GM12878 (cell line): ENCODE measurements around the gene PPP2R2B. TPM values are rescaled to one million over a fixed set of nuclear protein-coding genes. Genes with fewer than 3 reads are reported as not detected.

Experiments
- ATAC-seq: fragments of 200-7000 bp; cut with Tn5 transposase; 3 replicates; pipeline ENCODE4 v1.9.1; 2020; ENCODE audit warnings: mild to moderate bottlenecking, moderate library complexity
- BruUV-seq: library from RNA; stranded (reverse); fragments of 400-500 nt; replicated peaks from 2 replicates; lab custom pipeline; 2021; lab: Mats Ljungman, UMichigan
- CTCF ChIA-PET: fragments of 300-600 bp; sonication (Branson Sonifier 250); formaldehyde crosslinking; extraction: SDS; loops from one replicate; lab custom pipeline; 2021; ENCODE audit warnings: inconsistent platforms; lab: Yijun Ruan, JAX
- POLR2A ChIA-PET: fragments of 350-600 bp; formaldehyde crosslinking; extraction: SDS; loops from one replicate; lab custom pipeline; 2021; ENCODE audit warnings: inconsistent platforms; lab: Charles Lee
- RAD21 ChIA-PET: fragments of 300-600 bp; sonication (Branson Sonifier 250); formaldehyde crosslinking; loops from one replicate; lab custom pipeline; 2023; ENCODE audit warnings: antibody characterized with exemption; ENCODE audit not compliant: unreplicated experiment; lab: Charles Lee
- SMC1A ChIA-PET: fragments of 300-600 bp; sonication (Branson Sonifier 250); formaldehyde crosslinking; loops from one replicate; lab custom pipeline; 2023; ENCODE audit not compliant: unreplicated experiment, uncharacterized antibody; lab: Charles Lee
- DNase-seq: peaks from one replicate; pipeline ENCODE4 v3.0.0-alpha.2; 2011; ENCODE audit warnings: low read depth, low spot score
- FAIRE-seq: peaks from 3 replicates; lab custom pipeline; 2011; peaks lifted over from hg19 to GRCh38; lab: Jason Lieb, UNC
- H2AFZ ChIP-seq: 2 replicates; pipeline ENCODE4 v1.6.0; 2011; ENCODE audit warnings: low read depth, low read length, control low read depth; ENCODE audit not compliant: control insufficient read depth
- H3K27ac ChIP-seq: 2 replicates; pipeline ENCODE4 v1.5.1; 2011; ENCODE audit warnings: control low read depth; ENCODE audit not compliant: control insufficient read depth, insufficient read depth
- H3K27me3 ChIP-seq, 2 experiments: replicated peaks in 1 of 2; 2 replicates each; pipeline versions ENCODE4 v1.6.0 to v1.6.1; 2011; ENCODE audit warnings: low read length in 1 of 2; ENCODE audit not compliant: control insufficient read depth in 2 of 2, insufficient read depth in 2 of 2
- H3K36me3 ChIP-seq, 2 experiments: 2 replicates each; pipeline ENCODE4 v1.5.1; 2011; ENCODE audit warnings: low read length in 1 of 2; ENCODE audit not compliant: control insufficient read depth in 2 of 2, insufficient read depth in 2 of 2
- H3K4me1 ChIP-seq: 2 replicates; pipeline ENCODE4 v1.6.1; 2011; ENCODE audit warnings: mild to moderate bottlenecking, low read length, moderate library complexity, mixed read lengths; ENCODE audit not compliant: control insufficient read depth, insufficient read depth
- H3K4me2 ChIP-seq: 2 replicates; pipeline ENCODE4 v1.6.0; 2011; ENCODE audit warnings: control low read depth; ENCODE audit not compliant: control insufficient read depth, insufficient read depth
- H3K4me3 ChIP-seq: fragments of 200-600 bp; sonication (generic); 2 replicates; pipeline ENCODE4 v1.5.1; 2016
- H3K79me2 ChIP-seq: 2 replicates; pipeline ENCODE4 v1.6.0; 2011; ENCODE audit warnings: low read length; ENCODE audit not compliant: control insufficient read depth, insufficient read depth
- H3K9ac ChIP-seq: 2 replicates; pipeline ENCODE4 v1.8.0; 2011; ENCODE audit warnings: low read length, control low read depth, mixed read lengths; ENCODE audit not compliant: control insufficient read depth, insufficient read depth
- H3K9me3 ChIP-seq: replicated peaks from 3 replicates; pipeline ENCODE4 v1.5.1; 2011; ENCODE audit warnings: mild to moderate bottlenecking, low read length; ENCODE audit not compliant: control insufficient read depth, insufficient read depth
- H4K20me1 ChIP-seq: 2 replicates; pipeline ENCODE4 v1.6.0; 2011; ENCODE audit not compliant: control insufficient read depth, insufficient read depth
- BMI1 ChIP-seq: fragments of 450-650 bp; IDR thresholded peaks from 2 replicates; pipeline ENCODE4 v1.6.1; 2016; ENCODE audit warnings: mild to moderate bottlenecking, moderate library complexity, borderline replicate concordance
- CBFB ChIP-seq: IDR thresholded peaks from 2 replicates; pipeline ENCODE4 v1.6.1; 2016; ENCODE audit warnings: antibody characterized with exemption, low read depth
- IKZF1 ChIP-seq: fragments of 450-650 bp; conservative IDR thresholded peaks from 2 replicates; pipeline ENCODE4 v1.6.1; 2017; ENCODE audit warnings: antibody characterized with exemption, mild to moderate bottlenecking
- MXI1 ChIP-seq: fragments of 150-350 bp; IDR thresholded peaks from 2 replicates; pipeline ENCODE4 v1.6.1; 2011; ENCODE audit warnings: low read depth, mild to moderate bottlenecking, inconsistent platforms, low read length, improper control_type of control experiment
- NR2C2 ChIP-seq: IDR thresholded peaks from 2 replicates; pipeline ENCODE4 v1.6.1; 2011; ENCODE audit warnings: borderline replicate concordance, low read depth; ENCODE audit not compliant: control insufficient read depth, insufficient read length
- POLR2A ChIP-seq: IDR thresholded peaks from 2 replicates; pipeline ENCODE4 v1.6.1; 2011; ENCODE audit warnings: low read depth, mild to moderate bottlenecking, low read length
- POLR2AphosphoS5 ChIP-seq: IDR thresholded peaks from 2 replicates; pipeline ENCODE4 v1.6.1; 2011; ENCODE audit warnings: mild to moderate bottlenecking, low read length, inconsistent platforms
- RAD51 ChIP-seq: fragments of 450-650 bp; IDR thresholded peaks from 2 replicates; pipeline ENCODE4 v1.6.1; 2016; ENCODE audit warnings: moderate library complexity, mild to moderate bottlenecking, inconsistent platforms
- RB1 ChIP-seq: fragments of 450-650 bp; formaldehyde crosslinking; IDR thresholded peaks from 2 replicates; pipeline ENCODE4 v1.6.1; 2017; ENCODE audit warnings: mild to moderate bottlenecking, borderline replicate concordance
- RUNX3 ChIP-seq: IDR thresholded peaks from 2 replicates; pipeline ENCODE4 v1.6.1; 2012; ENCODE audit warnings: low read length, inconsistent platforms
- SMAD1 ChIP-seq: fragments of 450-650 bp; IDR thresholded peaks from 2 replicates; pipeline ENCODE4 v1.6.1; 2018; ENCODE audit warnings: mild to moderate bottlenecking, low read depth; ENCODE audit not compliant: partially characterized antibody
- SPI1 ChIP-seq: IDR thresholded peaks from 2 replicates; pipeline ENCODE4 v1.6.1; 2011; ENCODE audit warnings: low read depth, mild to moderate bottlenecking, low read length, moderate library complexity, borderline replicate concordance; ENCODE audit not compliant: insufficient read depth
- STAT1 ChIP-seq: fragments of 450-650 bp; conservative IDR thresholded peaks from 2 replicates; pipeline ENCODE4 v1.6.1; 2014; ENCODE audit warnings: antibody characterized with exemption, mild to moderate bottlenecking
- SUPT20H ChIP-seq: IDR thresholded peaks from 2 replicates; pipeline ENCODE4 v1.6.1; 2011; ENCODE audit warnings: low read depth, mild to moderate bottlenecking, low read length, moderate library complexity, borderline replicate concordance; ENCODE audit not compliant: control insufficient read depth
- TCF12 ChIP-seq: IDR thresholded peaks from 2 replicates; pipeline ENCODE4 v1.6.1; 2011; ENCODE audit warnings: low read depth, mild to moderate bottlenecking, low read length
- TCF3 ChIP-seq: IDR thresholded peaks from 2 replicates; pipeline ENCODE4 v1.6.1; 2012; ENCODE audit warnings: low read depth, mild to moderate bottlenecking, low read length, borderline replicate concordance; ENCODE audit not compliant: insufficient read depth
- WRNIP1 ChIP-seq: IDR thresholded peaks from 2 replicates; pipeline ENCODE4 v1.6.1; 2011; ENCODE audit warnings: low read depth, low read length, improper control_type of control experiment, borderline replicate concordance
- ZBED1 ChIP-seq: IDR thresholded peaks from 2 replicates; pipeline ENCODE4 v1.6.1; 2016; ENCODE audit warnings: borderline replicate concordance
- ZNF217 ChIP-seq: fragments of 450-650 bp; IDR thresholded peaks from 2 replicates; pipeline ENCODE4 v1.6.1; 2017; ENCODE audit warnings: antibody characterized with exemption, mild to moderate bottlenecking
- WGBS: methylation state at CpG from one replicate; pipeline ENCODE4 v1.1.6; 2016; ENCODE audit warnings: low lambda C conversion rate; ENCODE audit not compliant: insufficient replicate concordance, insufficient coverage; ENCODE audit errors: missing lambda C conversion rate; 5-methylcytosine and 5-hydroxymethylcytosine counted together
- in situ Hi-C: fragments of 300-500 bp; cut with MboI; formaldehyde crosslinking; loops from 9 replicates; pipeline ENCODE4 v1.14.3; 2018; ENCODE audit warnings: mixed read lengths
- intact Hi-C: fragments of 100-400 bp; cut with micrococcal nuclease; formaldehyde crosslinking; loops from one replicate; pipeline ENCODE4 v1.14.2; 2022; ENCODE audit not compliant: unreplicated experiment
- polyA plus RNA-seq, 11 experiments: library from polyadenylated mRNA; depleted of rRNA in 4 of 11; unstranded in 6 of 11; stranded (reverse) in 5 of 11; fragments of >200 nt; fragmentation: Nextera tagmentation in 4 of 11; fragmentation: Illumina TruSeq in 1 of 11; extraction: Ambion mirVana in 4 of 11; extraction: Trizol in 1 of 11; gene quantifications; 1 replicate in 1 of 11; 2 replicates in 10 of 11; pipeline versions ENCODE4 v1.2.1 to v1.2.3, GENCODE V29; 2011 to 2016; ENCODE audit warnings: inconsistent platforms in 2 of 11, missing spikeins in 2 of 11, low read depth in 1 of 11
- total RNA-seq, 4 experiments: library from RNA; depleted of rRNA in 3 of 4; stranded (reverse); fragments of >200 nt in 3 of 4; fragmentation: Illumina TruSeq in 1 of 4; extraction: Trizol in 1 of 4; gene quantifications; 2 replicates each; pipeline versions ENCODE4 v1.2.1 to v1.2.3, GENCODE V29; 2013 to 2021
- TF ChIP-seq, protein P1 (sequence below): fragments of 450-650 bp; IDR thresholded peaks from 2 replicates; pipeline ENCODE4 v1.6.1; 2017; ENCODE audit warnings: mild to moderate bottlenecking, low read depth, inconsistent platforms; ENCODE audit not compliant: poor library complexity, severe bottlenecking

The PPP2R2B gene
- total and polyA plus RNA-seq, 10 of the 15 experiments (the other 5 are each of a cell fraction or from before 2014, with no cell fraction given) = not detected

DNA sequence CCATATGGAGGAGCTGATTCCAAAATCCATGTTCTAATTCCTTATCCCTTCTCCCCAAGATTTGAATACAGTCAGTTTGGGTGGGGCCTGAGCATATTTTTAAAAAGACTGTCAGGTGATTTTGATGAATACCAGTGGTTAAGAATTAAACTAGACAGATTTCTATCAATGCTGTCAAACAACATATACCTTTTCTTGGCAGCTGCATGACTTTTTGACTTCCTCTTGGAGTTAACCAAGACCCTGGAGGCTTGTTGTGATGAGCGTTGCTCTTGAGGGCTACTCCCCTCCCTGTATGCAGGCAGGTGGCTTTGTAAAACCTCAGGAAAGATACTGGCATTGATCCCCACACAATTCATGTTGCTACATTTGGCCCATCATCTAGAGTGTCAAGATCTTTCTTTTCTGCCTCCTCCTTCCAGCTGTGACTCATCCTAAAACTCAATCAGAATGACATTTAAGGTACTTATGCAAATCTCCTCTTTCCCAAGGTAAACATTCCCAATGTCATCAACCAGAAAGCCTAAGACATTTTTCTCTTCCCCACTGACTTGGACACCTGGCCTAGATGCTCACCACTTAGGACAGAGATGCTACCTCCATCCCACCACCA is 61.7 kb downstream of the PPP2R2B start:
- ChIA-PET POLR2A (no interaction called here), SMC1A (no interaction called here)

DNA sequence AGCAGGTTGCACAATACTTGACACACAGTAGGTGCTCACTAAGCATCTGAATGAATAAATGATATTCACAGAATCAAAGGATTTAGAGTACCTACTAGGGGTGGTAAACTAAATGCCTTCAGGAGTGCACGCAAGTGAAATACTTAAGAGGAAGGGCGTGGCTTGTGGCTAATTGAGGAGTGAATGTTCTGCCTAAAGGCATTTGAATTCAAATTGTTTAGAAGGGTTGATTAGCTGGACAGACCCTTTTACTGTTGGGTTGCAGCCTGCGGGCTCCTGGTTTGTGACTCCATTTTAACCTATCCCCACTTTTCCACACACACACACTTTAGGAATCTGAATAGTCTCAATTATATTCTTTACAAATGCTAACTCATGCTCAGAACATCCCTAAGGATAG is 63.1 kb downstream of the PPP2R2B start:
- Histone ChIP-seq H3K27ac (no peak overlapping the region), H4K20me1 (no peaks in the 10 kb centered on the region), H3K79me2 (no peaks in the 10 kb centered on the region), H3K27me3 (no peaks in the 10 kb centered on the region), H3K4me1 (no peaks in the 10 kb centered on the region), H3K9me3 (no peaks in the 10 kb centered on the region), H3K4me2 (no peak overlapping the region), H2AFZ (no peak overlapping the region), H3K36me3 (no peaks in the 10 kb centered on the region), H3K4me3 (no peak overlapping the region), H3K9ac (no peak overlapping the region)
- in situ Hi-C loops (no loop called here), intact Hi-C loops (no loop called here)
- BruUV-seq = no TSS peak
- FAIRE-seq (no peak), DNase-seq (no peak), ATAC-seq (no peak)
- SMC1A ChIA-PET = no interaction called here
- CTCF ChIA-PET = no interaction called here
- WGBS = 30% methylated on average over 3 of the region's 3 CpGs
- RAD21 ChIA-PET = no interaction called here
- TF ChIP-seq POLR2A (no peak), WRNIP1 (no peak), RB1 (no peak), CBFB (no peak), SUPT20H (no peak), SPI1 (no peak), RAD51 (no peak), TCF3 (no peak), STAT1 (no peak), IKZF1 (no peak), TCF12 (no peak), SMAD1 (no peak), NR2C2 (no peak), ZNF217 (no peak), ZBED1 (no peak), RUNX3 (no peak)
- TF ChIP-seq, protein P1, sequence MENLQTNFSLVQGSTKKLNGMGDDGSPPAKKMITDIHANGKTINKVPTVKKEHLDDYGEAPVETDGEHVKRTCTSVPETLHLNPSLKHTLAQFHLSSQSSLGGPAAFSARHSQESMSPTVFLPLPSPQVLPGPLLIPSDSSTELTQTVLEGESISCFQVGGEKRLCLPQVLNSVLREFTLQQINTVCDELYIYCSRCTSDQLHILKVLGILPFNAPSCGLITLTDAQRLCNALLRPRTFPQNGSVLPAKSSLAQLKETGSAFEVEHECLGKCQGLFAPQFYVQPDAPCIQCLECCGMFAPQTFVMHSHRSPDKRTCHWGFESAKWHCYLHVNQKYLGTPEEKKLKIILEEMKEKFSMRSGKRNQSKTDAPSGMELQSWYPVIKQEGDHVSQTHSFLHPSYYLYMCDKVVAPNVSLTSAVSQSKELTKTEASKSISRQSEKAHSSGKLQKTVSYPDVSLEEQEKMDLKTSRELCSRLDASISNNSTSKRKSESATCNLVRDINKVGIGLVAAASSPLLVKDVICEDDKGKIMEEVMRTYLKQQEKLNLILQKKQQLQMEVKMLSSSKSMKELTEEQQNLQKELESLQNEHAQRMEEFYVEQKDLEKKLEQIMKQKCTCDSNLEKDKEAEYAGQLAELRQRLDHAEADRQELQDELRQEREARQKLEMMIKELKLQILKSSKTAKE = no peak
- TF ChIP-seq, all 136 proteins: peak for 0
- POLR2A ChIA-PET = no interaction called here

More for the DNA sequence above, 61.7 kb downstream of the PPP2R2B start:
- RAD21 ChIA-PET = no interaction called here
- in situ Hi-C loops = no loop called here
- Histone ChIP-seq H3K36me3 (no peaks in the 10 kb centered on the region), H3K27ac (no peak overlapping the region), H2AFZ (no peak overlapping the region), H3K4me3 (no peak overlapping the region), H3K4me2 (no peak overlapping the region), H4K20me1 (no peaks in the 10 kb centered on the region), H3K79me2 (no peaks in the 10 kb centered on the region), H3K27me3 (no peaks in the 10 kb centered on the region), H3K4me1 (no peaks in the 10 kb centered on the region), H3K9me3 (no peaks in the 10 kb centered on the region), H3K9ac (no peak overlapping the region)
- FAIRE-seq (no peak), DNase-seq (no peak), ATAC-seq (no peak)
- CTCF ChIA-PET = interaction anchor here (0.7 kb wide), 1 partner anchor 14 kb away, joined by 3 read pairs; no protein-coding TSS in a partner anchor
- BruUV-seq = no TSS peak
- intact Hi-C loops = no loop called here
- no peak for TF ChIP-seq BMI1
- no peak for TF ChIP-seq IKZF1
- TF ChIP-seq MXI1 = no peak
- no peak for TF ChIP-seq POLR2AphosphoS5
- WGBS = 0% methylated on average over 1 of the region's 1 CpG
